Fibroblast of the aortic adventitia (primary cell): Measurements from ENCODE around the gene TGM2. TPM values are rescaled to one million over a fixed set of nuclear protein-coding genes. Genes with fewer than 3 reads are reported as not detected.

Experiments used
- DNase-seq: peaks from one replicate; pipeline ENCODE4 v3.0.0-alpha.2; 2010; ENCODE audit warnings: low read depth
- H3K4me3 ChIP-seq: 2 replicates; pipeline ENCODE4 v1.5.1; 2011; ENCODE audit warnings: low read depth, mild to moderate bottlenecking, control low read depth, low read length, moderate library complexity
- total RNA-seq: library from RNA; depleted of rRNA; stranded (reverse); fragments of >200 nt; gene quantifications from 2 replicates; pipeline ENCODE4 v1.2.3, GENCODE V29; 2012; ENCODE audit warnings: low replicate concordance
- TF ChIP-seq, protein P1 (sequence below): IDR thresholded peaks from 2 replicates; pipeline ENCODE4 v1.5.1; 2011; ENCODE audit warnings: mild to moderate bottlenecking, low read length, control low read depth, inconsistent platforms; ENCODE audit not compliant: insufficient read depth

TGM2 gene
- total RNA-seq, 1 donor = 117 TPM

DNA sequence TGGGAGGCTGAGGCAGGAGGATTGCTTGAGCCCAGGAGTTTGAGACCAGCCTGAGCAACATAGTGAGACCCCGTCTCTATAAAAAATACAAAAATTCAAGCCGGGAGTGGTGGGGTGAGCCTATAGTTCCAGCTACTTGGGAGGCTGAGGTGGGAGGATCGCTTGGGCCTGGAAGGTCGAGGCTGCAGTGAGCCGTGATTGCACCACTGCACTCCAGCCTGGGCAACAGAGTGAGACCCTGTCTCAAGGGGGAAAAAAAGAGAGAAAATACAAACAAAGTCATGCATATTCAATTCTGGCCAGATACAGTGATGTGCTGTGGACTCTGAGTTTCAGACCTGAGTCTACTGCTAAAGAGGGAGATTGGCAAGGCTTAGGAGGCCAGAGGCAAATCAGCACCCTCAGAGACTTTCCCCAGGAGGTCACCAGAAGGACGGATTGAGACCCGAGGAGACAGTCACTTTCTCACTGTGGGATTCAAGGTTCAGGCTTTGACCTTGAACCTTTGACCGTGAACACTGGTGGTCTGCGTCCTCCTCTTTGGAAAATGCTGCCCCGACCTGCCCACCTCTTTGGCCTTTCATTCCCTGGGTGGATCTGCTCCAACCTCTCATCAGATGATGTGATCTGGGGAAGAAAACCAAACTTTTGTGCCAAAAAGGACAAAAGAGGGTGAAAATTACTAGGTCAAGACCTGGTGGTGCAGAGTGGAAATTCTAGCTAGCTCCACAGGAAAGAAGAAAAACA, 31.2 kb downstream of the TGM2 start:
- no peak for DNase-seq

DNA sequence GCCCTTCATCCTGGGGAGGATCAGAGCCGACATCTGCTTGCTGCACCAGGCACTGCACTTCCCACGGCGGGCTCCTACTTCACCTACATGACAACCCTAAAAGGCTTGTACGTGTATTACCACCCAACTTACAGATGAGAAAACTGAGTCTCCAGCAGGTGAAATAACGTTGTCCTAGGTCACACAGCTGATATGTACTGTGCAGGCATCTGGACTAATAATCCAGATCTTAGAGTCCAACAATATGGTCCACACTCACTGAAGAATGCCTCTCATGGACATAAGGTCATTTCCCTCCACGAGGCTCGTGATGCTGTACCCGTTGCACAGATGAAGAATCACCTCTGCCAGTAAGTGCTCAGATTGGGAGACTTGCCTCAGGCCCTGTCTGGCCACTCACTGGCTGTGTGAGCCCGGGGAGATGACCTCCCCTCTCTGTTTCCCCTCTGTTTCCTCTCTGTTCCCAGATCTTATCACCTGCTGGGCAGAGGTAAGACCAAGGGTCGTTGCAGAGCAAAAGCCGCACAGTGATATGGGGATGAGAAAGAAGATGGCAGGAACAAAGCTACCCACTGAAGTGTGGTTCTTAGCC, 32.1 kb downstream of the TGM2 start:
- TF ChIP-seq, protein P1, sequence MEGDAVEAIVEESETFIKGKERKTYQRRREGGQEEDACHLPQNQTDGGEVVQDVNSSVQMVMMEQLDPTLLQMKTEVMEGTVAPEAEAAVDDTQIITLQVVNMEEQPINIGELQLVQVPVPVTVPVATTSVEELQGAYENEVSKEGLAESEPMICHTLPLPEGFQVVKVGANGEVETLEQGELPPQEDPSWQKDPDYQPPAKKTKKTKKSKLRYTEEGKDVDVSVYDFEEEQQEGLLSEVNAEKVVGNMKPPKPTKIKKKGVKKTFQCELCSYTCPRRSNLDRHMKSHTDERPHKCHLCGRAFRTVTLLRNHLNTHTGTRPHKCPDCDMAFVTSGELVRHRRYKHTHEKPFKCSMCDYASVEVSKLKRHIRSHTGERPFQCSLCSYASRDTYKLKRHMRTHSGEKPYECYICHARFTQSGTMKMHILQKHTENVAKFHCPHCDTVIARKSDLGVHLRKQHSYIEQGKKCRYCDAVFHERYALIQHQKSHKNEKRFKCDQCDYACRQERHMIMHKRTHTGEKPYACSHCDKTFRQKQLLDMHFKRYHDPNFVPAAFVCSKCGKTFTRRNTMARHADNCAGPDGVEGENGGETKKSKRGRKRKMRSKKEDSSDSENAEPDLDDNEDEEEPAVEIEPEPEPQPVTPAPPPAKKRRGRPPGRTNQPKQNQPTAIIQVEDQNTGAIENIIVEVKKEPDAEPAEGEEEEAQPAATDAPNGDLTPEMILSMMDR = no peak
- no peak overlapping the region for H3K4me3 ChIP-seq
- no peak for DNase-seq

More for the DNA sequence above, 31.2 kb downstream of the TGM2 start:
- H3K4me3 ChIP-seq = no peak overlapping the region
- TF ChIP-seq, protein P1 = no peak

DNA sequence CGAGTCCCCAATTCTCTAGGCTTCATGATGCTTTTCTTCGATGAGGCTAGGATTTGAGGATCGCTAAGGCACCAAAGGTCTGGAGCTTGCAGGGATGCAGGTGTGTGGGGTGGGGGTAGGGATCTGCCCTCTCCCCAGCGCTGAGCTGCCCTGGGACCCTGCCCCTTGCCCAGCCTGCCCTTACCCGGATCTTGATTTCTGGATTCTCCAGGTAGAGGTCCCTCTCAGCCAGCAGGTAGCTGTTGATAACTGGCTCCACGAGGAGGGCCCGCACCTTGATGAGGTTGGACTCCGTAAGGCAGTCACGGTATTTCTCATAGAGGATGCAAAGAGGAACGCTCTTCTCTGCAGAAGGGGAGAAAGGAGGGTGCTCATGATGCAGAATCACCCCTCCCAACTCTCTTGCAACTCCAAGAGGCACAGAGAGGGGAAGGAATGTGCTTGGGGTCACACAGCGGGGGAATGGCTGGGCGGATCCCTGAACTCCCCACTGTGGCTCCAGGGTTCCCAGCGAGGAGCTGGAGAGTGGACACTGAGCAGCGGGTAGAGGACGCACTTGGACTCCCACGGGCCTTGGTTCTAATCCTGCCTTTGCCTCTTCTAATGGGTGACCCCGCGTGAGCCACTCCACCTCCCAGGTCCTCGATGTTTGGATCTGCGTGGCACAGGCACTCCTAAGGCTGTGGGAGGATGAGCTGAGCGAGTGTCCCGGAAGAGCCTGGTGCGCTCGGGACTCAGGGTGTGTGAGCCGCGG, 32.7 kb downstream of the TGM2 start:
- DNase-seq = no peak
- H3K4me3 ChIP-seq = no peak overlapping the region
- TF ChIP-seq, protein P1 = no peak

DNA sequence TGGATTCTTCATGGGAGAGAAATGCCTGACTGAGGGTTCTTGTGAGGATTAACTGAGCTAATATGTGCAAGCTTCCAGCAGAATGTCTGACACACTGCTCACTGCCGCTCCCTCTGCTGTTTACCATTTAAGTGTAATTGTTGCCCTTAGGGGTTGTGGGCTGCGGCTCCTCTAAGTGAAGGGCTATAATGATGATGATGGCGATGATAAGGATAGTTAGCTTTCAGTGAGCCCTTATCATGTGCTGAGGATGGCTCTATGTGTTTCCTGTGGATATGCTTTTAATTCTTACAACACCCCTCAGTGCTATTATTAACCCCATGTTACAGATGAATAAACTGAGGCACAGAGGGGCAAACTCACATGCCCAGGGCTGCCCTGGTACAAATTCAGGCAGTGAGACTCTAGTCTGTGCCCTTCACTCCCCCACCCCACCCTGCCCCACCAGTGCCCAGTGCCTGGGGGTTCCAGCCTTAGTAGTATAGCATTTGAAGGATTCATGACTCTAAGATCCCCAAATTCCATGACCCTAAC, 33.4 kb downstream of the TGM2 start:
- TF ChIP-seq, protein P1 = no peak
- no peak for DNase-seq
- no peak overlapping the region for H3K4me3 ChIP-seq

DNA sequence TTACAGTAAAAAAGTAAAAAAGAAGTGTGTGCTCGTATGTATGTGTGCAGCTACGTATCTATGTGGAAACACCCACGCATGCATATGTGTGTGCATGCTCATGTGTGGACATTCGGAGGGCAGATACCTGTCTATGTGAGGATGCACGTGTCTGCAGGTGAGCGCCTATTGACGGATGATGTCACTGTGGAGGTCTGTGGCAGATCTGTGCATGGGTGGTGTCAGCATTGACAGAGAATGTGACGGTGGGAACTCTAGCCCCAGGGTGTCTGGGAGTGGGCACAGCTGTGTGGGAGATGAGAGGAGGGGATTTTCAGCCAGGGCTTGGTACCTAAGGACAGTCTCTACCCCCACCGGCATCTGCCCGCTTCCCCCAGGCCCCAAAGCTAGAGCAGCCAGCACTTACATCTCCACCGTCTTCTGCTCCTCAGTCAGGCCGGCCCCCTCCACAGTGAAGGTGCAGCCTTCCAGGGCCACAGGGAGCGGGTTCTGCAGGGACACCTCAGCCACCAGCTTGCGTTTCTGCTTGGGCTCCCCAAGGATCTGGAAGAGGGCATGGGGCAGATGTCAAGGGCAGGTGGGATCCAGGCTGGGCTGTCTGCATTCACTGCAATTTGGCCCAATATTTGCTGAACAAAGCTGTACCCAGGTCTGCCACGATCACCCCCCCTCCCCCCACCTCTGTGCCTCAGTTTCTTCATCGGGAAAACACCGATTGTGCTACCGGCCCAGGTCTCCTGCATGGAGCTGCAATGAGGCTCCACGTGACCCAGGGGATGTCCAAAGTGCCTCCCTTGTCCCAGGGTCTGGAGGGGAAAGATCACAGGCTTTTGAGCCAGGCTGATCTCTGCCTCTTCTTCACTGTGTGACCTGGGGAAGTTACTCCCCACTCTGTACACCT, 34.1 kb downstream of the TGM2 start:
- TF ChIP-seq, protein P1 = no peak
- no peak for DNase-seq
- no peak overlapping the region for H3K4me3 ChIP-seq
